H1 (cell line): ENCODE results near the gene MRPL9. TPM values are rescaled to one million over a fixed set of nuclear protein-coding genes. Genes with fewer than 3 reads are reported as not detected.

Source experiments
- CTCF ChIA-PET: fragments of 300-600 bp; sonication (Branson Sonifier 250); formaldehyde crosslinking; loops from one replicate; lab custom pipeline; 2021; ENCODE audit not compliant: partially characterized antibody; lab: Charles Lee
- POLR2A ChIA-PET: fragments of 300-600 bp; sonication (Branson Sonifier 250); formaldehyde crosslinking; loops from one replicate; lab custom pipeline; 2021; ENCODE audit warnings: inconsistent platforms; ENCODE audit not compliant: partially characterized antibody; lab: Charles Lee
- DNase-seq, 2 experiments: peaks; one replicate each; pipeline versions ENCODE4 v3.0.0 to v3.0.0-alpha.2; 2010 to 2022; ENCODE audit warnings: low spot score in 2 of 2, low read depth in 1 of 2, mixed read lengths in 1 of 2
- FAIRE-seq: peaks from 2 replicates; lab custom pipeline; 2011; peaks lifted over from hg19 to GRCh38; lab: Jason Lieb, UNC
- H2AFZ ChIP-seq: 2 replicates; pipeline ENCODE4 v1.8.1; 2012; ENCODE audit warnings: low read length, inconsistent platforms
- H2AK5ac ChIP-seq: 2 replicates; pipeline ENCODE4 v1.6.1; 2013; ENCODE audit warnings: low read depth, low read length
- H2BK120ac ChIP-seq: replicated peaks from 2 replicates; pipeline ENCODE3; 2013; ENCODE audit warnings: low read depth, low read length, inconsistent platforms
- H2BK12ac ChIP-seq: 2 replicates; pipeline ENCODE4 v1.6.1; 2013; ENCODE audit warnings: low read depth, low read length
- H2BK15ac ChIP-seq: 2 replicates; pipeline ENCODE4 v1.6.1; 2013; ENCODE audit warnings: low read length
- H2BK20ac ChIP-seq: 2 replicates; pipeline ENCODE4 v1.6.1; 2013; ENCODE audit warnings: low read length
- H2BK5ac ChIP-seq: 2 replicates; pipeline ENCODE4 v1.6.1; 2013; ENCODE audit warnings: low read depth, low read length
- H3K14ac ChIP-seq: 2 replicates; pipeline ENCODE4 v1.6.1; 2013; ENCODE audit warnings: inconsistent platforms; ENCODE audit not compliant: insufficient read length
- H3K18ac ChIP-seq: 2 replicates; pipeline ENCODE4 v1.6.1; 2013; ENCODE audit warnings: low read length; ENCODE audit errors: extremely low read depth
- H3K23ac ChIP-seq: 2 replicates; pipeline ENCODE4 v1.6.1; 2013; ENCODE audit warnings: inconsistent platforms; ENCODE audit not compliant: insufficient read length
- H3K23me2 ChIP-seq: 2 replicates; pipeline ENCODE4 v1.6.1; 2013; ENCODE audit warnings: low read depth, low read length
- H3K27ac ChIP-seq: 2 replicates; pipeline ENCODE4 v1.6.1; 2011; ENCODE audit warnings: low read depth, low read length, inconsistent platforms
- H3K27me3 ChIP-seq, 4 experiments: replicated peaks in 1 of 4; 1 replicate in 1 of 4; 2 replicates in 3 of 4; pipeline versions ENCODE4 v1.6.1 to v1.8.1; 2011 to 2013; ENCODE audit warnings: low read length in 3 of 4, mild to moderate bottlenecking in 3 of 4, inconsistent platforms in 2 of 4, mixed read lengths in 2 of 4, moderate library complexity in 1 of 4; ENCODE audit not compliant: control insufficient read depth in 3 of 4, insufficient read depth in 3 of 4; ENCODE audit errors: extremely low read depth in 1 of 4
- H3K36me3 ChIP-seq, 4 experiments: 2 replicates each; pipeline versions ENCODE4 v1.6.1 to v1.8.1; 2011 to 2013; ENCODE audit warnings: mild to moderate bottlenecking in 4 of 4, low read length in 3 of 4, moderate library complexity in 2 of 4, control low read depth in 1 of 4, inconsistent platforms in 1 of 4; ENCODE audit not compliant: insufficient read depth in 4 of 4, control insufficient read depth in 2 of 4
- H3K4ac ChIP-seq: replicated peaks from 2 replicates; pipeline ENCODE3; 2013; ENCODE audit warnings: low read length, low read depth, mixed read lengths, inconsistent platforms; ENCODE audit not compliant: insufficient read length
- H3K4me1 ChIP-seq, 4 experiments: replicated peaks in 1 of 4; 1 replicate in 1 of 4; 2 replicates in 3 of 4; pipeline versions ENCODE4 v1.6.1 to v1.8.1; 2011 to 2013; ENCODE audit warnings: low read length in 3 of 4, inconsistent platforms in 2 of 4, mixed read lengths in 1 of 4; ENCODE audit not compliant: insufficient read depth in 4 of 4, control insufficient read depth in 3 of 4
- H3K4me2 ChIP-seq, 2 experiments: 2 replicates each; pipeline versions ENCODE4 v1.6.1 to v1.8.1; 2011 to 2013; ENCODE audit warnings: low read depth in 2 of 2, low read length in 2 of 2, control low read depth in 1 of 2, inconsistent platforms in 1 of 2, mild to moderate bottlenecking in 1 of 2; ENCODE audit not compliant: insufficient read depth in 1 of 2
- H3K4me3 ChIP-seq, 4 experiments: fragments of 200-600, 300-600 bp in 1 of 4; sonication (generic), shearing (Covaris generic), sonication (Bioruptor Twin) in 1 of 4; 2 replicates each; pipeline versions ENCODE4 v1.5.1 to v1.8.1; 2011 to 2016; ENCODE audit warnings: low read length in 4 of 4, low read depth in 3 of 4, control low read depth in 2 of 4, inconsistent platforms in 2 of 4, mild to moderate bottlenecking in 2 of 4, mixed read lengths in 1 of 4, moderate library complexity in 1 of 4; ENCODE audit not compliant: insufficient read depth in 2 of 4; ENCODE audit errors: extremely low read depth in 1 of 4
- H3K56ac ChIP-seq: replicated peaks from 2 replicates; pipeline ENCODE3; 2013; ENCODE audit warnings: low read depth, mild to moderate bottlenecking, mixed read lengths, low read length, inconsistent platforms; ENCODE audit not compliant: insufficient read length
- H3K79me1 ChIP-seq: 2 replicates; pipeline ENCODE4 v1.6.1; 2013; ENCODE audit warnings: low read depth, low read length, control low read depth
- H3K79me2 ChIP-seq, 2 experiments: 2 replicates each; pipeline versions ENCODE4 v1.6.1 to v1.8.1; 2012 to 2013; ENCODE audit warnings: low read length in 2 of 2, mild to moderate bottlenecking in 2 of 2, inconsistent platforms in 1 of 2; ENCODE audit not compliant: insufficient read depth in 2 of 2, control insufficient read depth in 1 of 2
- H3K9ac ChIP-seq, 4 experiments: replicated peaks in 1 of 4; 1 replicate in 1 of 4; 2 replicates in 3 of 4; pipeline versions ENCODE4 v1.6.1 to v1.8.1; 2011 to 2013; ENCODE audit warnings: low read depth in 3 of 4, low read length in 3 of 4, control low read depth in 2 of 4, mild to moderate bottlenecking in 2 of 4, moderate library complexity in 2 of 4, inconsistent platforms in 1 of 4; ENCODE audit errors: extremely low read depth in 1 of 4
- H3K9me3 ChIP-seq, 2 experiments: 2 replicates each; pipeline versions ENCODE4 v1.6.1 to v1.8.1; 2012 to 2013; ENCODE audit warnings: mild to moderate bottlenecking in 2 of 2, moderate library complexity in 2 of 2, control low read depth in 1 of 2, inconsistent platforms in 1 of 2, low read depth in 1 of 2, low read length in 1 of 2, mixed read lengths in 1 of 2; ENCODE audit not compliant: insufficient read depth in 2 of 2
- H4K20me1 ChIP-seq, 2 experiments: replicated peaks in 1 of 2; 2 replicates each; pipeline versions ENCODE3 to v1.8.1; 2011 to 2013; ENCODE audit warnings: inconsistent platforms in 2 of 2, low read length in 2 of 2, mild to moderate bottlenecking in 1 of 2; ENCODE audit not compliant: insufficient read depth in 2 of 2, control insufficient read depth in 1 of 2
- H4K5ac ChIP-seq: 2 replicates; pipeline ENCODE4 v1.6.1; 2013; ENCODE audit warnings: low read length, low read depth, mixed read lengths, inconsistent platforms; ENCODE audit not compliant: insufficient read length
- H4K8ac ChIP-seq: 2 replicates; pipeline ENCODE4 v1.8.0; 2013; ENCODE audit warnings: mild to moderate bottlenecking, moderate library complexity, low read length, inconsistent platforms; ENCODE audit not compliant: insufficient read depth; ENCODE audit errors: extremely low read depth
- H4K91ac ChIP-seq: replicated peaks from 2 replicates; pipeline ENCODE3; 2013; ENCODE audit warnings: low read length, mixed read lengths, inconsistent platforms; ENCODE audit not compliant: insufficient read length
- BCL11A ChIP-seq, 2 experiments: IDR thresholded peaks; one replicate each; pipeline ENCODE4 v1.6.1; 2011; ENCODE audit warnings: low read depth in 2 of 2, low read length in 2 of 2, mild to moderate bottlenecking in 2 of 2
- CBX5 ChIP-seq: fragments of 300-800, 300-1000 bp; sonication (generic); IDR thresholded peaks from 2 replicates; pipeline ENCODE4 v1.7.1; 2016; ENCODE audit warnings: antibody characterized with exemption, low read length, low read depth
- CBX8 ChIP-seq: fragments of 300-800, 300-1000 bp; sonication (generic); IDR thresholded peaks from 2 replicates; pipeline ENCODE4 v1.7.1; 2016; ENCODE audit warnings: low read depth, low read length, borderline replicate concordance
- CHD2 ChIP-seq: IDR thresholded peaks from 2 replicates; pipeline ENCODE4 v1.6.1; 2012; ENCODE audit warnings: low read length, improper control_type of control experiment
- CREB1 ChIP-seq: IDR thresholded peaks from 2 replicates; pipeline ENCODE4 v1.6.1; 2012; ENCODE audit warnings: inconsistent platforms
- EP300 ChIP-seq, 2 experiments: IDR thresholded peaks; 1 replicate in 1 of 2; 2 replicates in 1 of 2; pipeline ENCODE4 v1.6.1; 2011 to 2012; ENCODE audit warnings: low read depth in 2 of 2, low read length in 2 of 2, mild to moderate bottlenecking in 2 of 2, borderline replicate concordance in 1 of 2, inconsistent platforms in 1 of 2, moderate library complexity in 1 of 2
- HDAC2 ChIP-seq, 2 experiments: fragments of 300-600 bp in 1 of 2; sonication (generic) in 1 of 2; IDR thresholded peaks; 2 replicates each; pipeline ENCODE4 v1.6.1; 2011 to 2012; ENCODE audit warnings: low read depth in 2 of 2, low read length in 2 of 2, mild to moderate bottlenecking in 2 of 2, moderate library complexity in 2 of 2, borderline replicate concordance in 1 of 2, inconsistent platforms in 1 of 2
- KDM5A ChIP-seq: fragments of 200-600 bp; IDR thresholded peaks from 2 replicates; pipeline ENCODE4 v1.7.1; 2012; ENCODE audit warnings: mild to moderate bottlenecking, low read length, inconsistent platforms, mixed read lengths
- WGBS, 2 experiments: shearing (Covaris generic) in 1 of 2; methylation state at CpG; one replicate each; pipeline versions ENCODE4 v1.1.6 to v1.1.7; 2013 to 2015; ENCODE audit warnings: low lambda C conversion rate in 2 of 2, mixed read lengths in 2 of 2, inconsistent platforms in 1 of 2, low coverage in 1 of 2, missing lambda C conversion rate in 1 of 2; ENCODE audit not compliant: insufficient replicate concordance in 2 of 2, insufficient coverage in 1 of 2, insufficient read length in 1 of 2; ENCODE audit errors: extremely low coverage in 1 of 2, missing lambda C conversion rate in 1 of 2; 5-methylcytosine and 5-hydroxymethylcytosine counted together
- polyA plus RNA-seq, 7 experiments: library from polyadenylated mRNA; depleted of rRNA in 3 of 7; stranded (reverse) in 5 of 7; unstranded in 2 of 7; fragments of >200 nt in 5 of 7; fragments of 200-250 nt in 2 of 7; gene quantifications; 1 replicate in 5 of 7; 2 replicates in 1 of 7; 4 replicates in 1 of 7; pipeline versions ENCODE4 v1.2.1 to v1.2.3, GENCODE V29; 2011 to 2013; ENCODE audit warnings: missing spikeins in 2 of 7, mixed read lengths in 2 of 7
- total RNA-seq: library from RNA; stranded (reverse); fragmentation: NEBNext Ultra II Directional; extraction: Animal tissue kit (Norgen Biotek cat#: 25700); gene quantifications from 2 replicates; pipeline ENCODE4 v1.2.1, GENCODE V29; 2021
- TF ChIP-seq, protein P1 (sequence below): IDR thresholded peaks from 2 replicates; pipeline ENCODE4 v1.6.1; 2012; ENCODE audit warnings: inconsistent platforms

MRPL9 gene
- total and polyA plus RNA-seq, 2 of the 8 experiments (the other 6 are each of a cell fraction or from before 2014, with no cell fraction given): 74.9 to 113 TPM

DNA sequence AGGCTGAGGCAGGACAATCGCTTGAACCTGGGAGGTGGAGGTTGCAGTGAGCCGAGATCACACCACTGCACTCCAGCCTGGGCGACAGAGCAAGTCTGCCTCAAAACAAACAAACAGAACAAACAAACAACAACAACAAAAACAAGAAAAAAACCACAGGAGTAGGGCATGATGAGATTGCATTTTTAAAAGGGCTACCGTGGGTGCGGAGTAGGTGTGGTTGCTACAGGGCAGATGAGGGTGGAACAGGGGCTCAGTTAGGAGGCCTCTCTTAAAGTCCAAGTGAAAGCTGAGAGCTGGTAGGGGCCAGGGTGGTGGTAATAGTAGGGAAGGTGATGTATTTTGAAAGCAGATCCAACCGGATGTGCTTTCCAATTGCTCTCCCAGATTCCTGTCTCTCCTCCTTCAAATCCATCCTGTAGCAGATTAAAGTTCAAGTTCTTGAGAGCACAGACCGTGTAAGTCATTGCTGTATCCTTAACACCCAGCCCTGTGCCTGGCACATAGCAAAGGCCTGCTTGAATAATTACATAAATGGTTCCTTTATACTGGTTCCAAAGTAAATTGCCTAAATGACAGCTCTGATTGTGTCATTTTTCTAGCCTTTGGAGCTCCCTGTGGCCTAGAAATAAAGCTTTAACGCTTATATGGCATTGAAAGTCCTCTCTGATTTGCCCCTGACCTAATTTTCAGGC lies 46.1 kb upstream of the MRPL9 start:
- Histone ChIP-seq H3K9me3 (no peaks in the 10 kb centered on the region), H4K91ac (no peak overlapping the region), H2BK12ac (no peak overlapping the region), H4K5ac (no peak overlapping the region)
- TF ChIP-seq, protein P1, sequence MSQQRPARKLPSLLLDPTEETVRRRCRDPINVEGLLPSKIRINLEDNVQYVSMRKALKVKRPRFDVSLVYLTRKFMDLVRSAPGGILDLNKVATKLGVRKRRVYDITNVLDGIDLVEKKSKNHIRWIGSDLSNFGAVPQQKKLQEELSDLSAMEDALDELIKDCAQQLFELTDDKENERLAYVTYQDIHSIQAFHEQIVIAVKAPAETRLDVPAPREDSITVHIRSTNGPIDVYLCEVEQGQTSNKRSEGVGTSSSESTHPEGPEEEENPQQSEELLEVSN: no peak
- TF ChIP-seq CBX8 (no peak), KDM5A (no peak), HDAC2 (IDR thresholded peaks at IDR 0.05; ENCODE audit: borderline replicate concordance in 1 of 2, low read depth in 2 of 2, low read length in 2 of 2) (no peak), CHD2 (no peak), BCL11A (IDR thresholded peaks at IDR 0.05; ENCODE audit: low read depth in 2 of 2, low read length in 2 of 2) (no peak), CREB1 (no peak), CBX5 (no peak), EP300 (IDR thresholded peaks at IDR 0.05; ENCODE audit: borderline replicate concordance in 1 of 2, low read depth in 2 of 2, low read length in 2 of 2) (no peak)
- TF ChIP-seq, all 59 proteins: peak for 0
- FAIRE-seq (no peak), DNase-seq (no peak)
- CTCF ChIA-PET: interaction anchor here (1.0 to 1.3 kb wide), 2 partner anchors 10 to 26 kb away, joined by 4 to 5 read pairs; no protein-coding TSS in a partner anchor
- no peaks in the 10 kb centered on the region for H3K27me3 ChIP-seq
- H4K8ac ChIP-seq: no peak overlapping the region
- no peak overlapping the region for H3K14ac ChIP-seq
- no peak overlapping the region for H3K23ac ChIP-seq
- H2AK5ac ChIP-seq: no peak overlapping the region
- no peak overlapping the region for H2BK15ac ChIP-seq
- H3K18ac ChIP-seq: no peak overlapping the region
- H3K79me1 ChIP-seq: no peaks in the 10 kb centered on the region
- no peak overlapping the region for H2BK120ac ChIP-seq
- no peaks in the 10 kb centered on the region for H3K79me2 ChIP-seq
- POLR2A ChIA-PET: interaction anchor here (0.6 to 2.3 kb wide), 6 partner anchors 11 to 103 kb away, joined by 3 to 7 read pairs (median 4); no protein-coding TSS in a partner anchor
- H3K56ac ChIP-seq: no peak overlapping the region
- H2BK5ac ChIP-seq: no peak overlapping the region
- peaks cover 1 to 5% (median 4%) of the 10 kb centered on the region in 4 experiments; a peak in 3 of 7 replicates for H3K4me1 ChIP-seq
- no peak overlapping the region for H3K4me2 ChIP-seq
- no peaks in the 10 kb centered on the region for H4K20me1 ChIP-seq
- H3K23me2 ChIP-seq: no peaks in the 10 kb centered on the region
- no peaks in the 10 kb centered on the region for H3K36me3 ChIP-seq
- no peak overlapping the region for H3K9ac ChIP-seq
- 81% methylated on average over 8 of the region's 8 CpGs; no CpG with 5 or more reads in 1 of the 2 experiments for WGBS, 2 experiments
- H2BK20ac ChIP-seq: no peak overlapping the region
- peak overlapping the region; percentile 35; the same call in 1 of the 2 replicates for H2AFZ ChIP-seq
- no peak overlapping the region for H3K4ac ChIP-seq
- peak overlapping the region; percentile 8; the same call in 1 of the 2 replicates for H3K27ac ChIP-seq
- no peak overlapping the region for H3K4me3 ChIP-seq
